GM12865 (cell line): ENCODE data around the gene SAMHD1.

Experiments
- DNase-seq: peaks from one replicate; pipeline ENCODE4 v3.0.0; 2010; ENCODE audit warnings: low read depth
- H3K4me3 ChIP-seq: 2 replicates; pipeline ENCODE4 v1.5.1; 2011; ENCODE audit warnings: mild to moderate bottlenecking, low read depth, low read length, control low read depth
- TF ChIP-seq, protein P1 (sequence below): IDR thresholded peaks from 2 replicates; pipeline ENCODE4 v1.5.1; 2011; ENCODE audit warnings: low read length, control low read depth, low read depth, inconsistent platforms; ENCODE audit not compliant: insufficient read depth; ENCODE audit errors: missing control alignments

SAMHD1 gene

DNA sequence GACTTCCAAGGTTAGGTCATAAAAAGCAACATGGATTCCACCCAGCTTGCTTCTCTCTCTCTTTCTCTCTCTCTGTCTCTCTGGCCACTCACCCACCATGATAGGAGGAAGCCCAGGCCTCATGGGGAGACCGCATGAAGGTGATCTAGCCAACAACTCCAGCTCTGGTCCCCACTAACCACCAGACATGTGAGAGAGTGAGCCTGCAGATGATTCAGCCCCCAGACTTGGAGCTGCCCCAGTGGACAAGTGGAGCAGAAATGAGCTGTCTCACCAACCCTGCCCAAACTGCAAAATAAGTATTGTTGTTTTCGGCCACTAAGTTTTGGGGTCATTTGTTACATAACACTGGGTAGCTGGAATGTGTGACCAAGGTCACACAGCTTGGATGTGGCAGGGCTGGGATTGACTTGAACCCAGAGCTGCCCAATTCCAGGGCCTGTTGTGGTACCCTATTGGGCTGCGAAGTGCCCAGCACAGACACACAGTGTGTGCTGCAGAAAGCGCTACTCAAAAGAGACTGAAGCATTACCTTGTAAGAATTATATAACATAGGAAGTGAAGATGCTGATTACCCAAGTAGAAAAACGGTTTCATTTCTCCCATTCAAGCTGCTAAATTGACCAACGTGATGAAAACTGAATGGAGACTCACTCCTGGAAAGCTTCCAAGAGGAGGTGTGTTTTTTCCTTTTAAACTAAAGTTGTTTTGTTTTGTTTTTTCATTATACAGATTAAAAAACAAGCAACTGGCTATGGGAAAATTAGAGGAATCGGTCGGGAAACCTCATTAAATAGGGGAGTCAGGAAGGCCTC is 84.6 kb downstream of the SAMHD1 start:
- no peak overlapping the region for H3K4me3 ChIP-seq
- peak; percentile 48 for DNase-seq
- TF ChIP-seq, protein P1, sequence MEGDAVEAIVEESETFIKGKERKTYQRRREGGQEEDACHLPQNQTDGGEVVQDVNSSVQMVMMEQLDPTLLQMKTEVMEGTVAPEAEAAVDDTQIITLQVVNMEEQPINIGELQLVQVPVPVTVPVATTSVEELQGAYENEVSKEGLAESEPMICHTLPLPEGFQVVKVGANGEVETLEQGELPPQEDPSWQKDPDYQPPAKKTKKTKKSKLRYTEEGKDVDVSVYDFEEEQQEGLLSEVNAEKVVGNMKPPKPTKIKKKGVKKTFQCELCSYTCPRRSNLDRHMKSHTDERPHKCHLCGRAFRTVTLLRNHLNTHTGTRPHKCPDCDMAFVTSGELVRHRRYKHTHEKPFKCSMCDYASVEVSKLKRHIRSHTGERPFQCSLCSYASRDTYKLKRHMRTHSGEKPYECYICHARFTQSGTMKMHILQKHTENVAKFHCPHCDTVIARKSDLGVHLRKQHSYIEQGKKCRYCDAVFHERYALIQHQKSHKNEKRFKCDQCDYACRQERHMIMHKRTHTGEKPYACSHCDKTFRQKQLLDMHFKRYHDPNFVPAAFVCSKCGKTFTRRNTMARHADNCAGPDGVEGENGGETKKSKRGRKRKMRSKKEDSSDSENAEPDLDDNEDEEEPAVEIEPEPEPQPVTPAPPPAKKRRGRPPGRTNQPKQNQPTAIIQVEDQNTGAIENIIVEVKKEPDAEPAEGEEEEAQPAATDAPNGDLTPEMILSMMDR = no peak

DNA sequence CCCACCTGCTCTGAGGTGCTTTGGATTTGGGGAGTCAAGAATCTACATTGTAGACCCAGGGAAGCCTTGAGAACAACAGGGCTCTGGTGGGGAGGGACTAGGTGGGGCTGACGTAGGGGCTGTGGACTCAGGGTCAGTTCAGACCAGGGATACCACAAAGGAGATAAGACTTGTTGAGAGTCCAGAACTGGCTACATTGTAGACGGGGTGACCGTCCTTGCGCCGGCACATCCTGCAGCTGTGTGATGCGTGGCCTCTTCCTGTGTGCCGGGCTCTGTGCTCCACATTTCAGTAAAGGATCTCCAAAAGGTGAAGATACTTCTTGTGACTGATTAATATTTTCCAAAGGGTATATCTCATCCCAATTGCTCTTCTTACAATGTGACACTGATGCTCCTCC is 85.3 kb downstream of the SAMHD1 start:
- TF ChIP-seq, protein P1 = no peak
- no peak for DNase-seq

DNA sequence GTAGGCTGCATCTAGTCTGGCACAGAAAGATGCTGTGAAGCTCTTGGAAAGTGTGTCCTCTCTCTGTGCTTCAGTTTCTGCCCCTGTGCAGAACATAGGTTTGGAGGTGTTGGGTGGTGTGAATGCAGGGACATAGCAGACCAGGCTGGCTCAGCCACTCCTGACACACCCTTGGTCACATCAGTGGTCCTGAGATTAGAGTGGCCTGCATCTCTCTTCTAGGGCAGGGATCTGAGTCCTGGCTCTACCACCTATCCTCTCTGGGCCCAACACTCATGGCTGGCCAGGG is 85.7 kb downstream of the SAMHD1 start:
- TF ChIP-seq, protein P1 = no peak
- H3K4me3 ChIP-seq = no peak overlapping the region
- no peak for DNase-seq

More for the DNA sequence above, 85.3 kb downstream of the SAMHD1 start:
- no peak overlapping the region for H3K4me3 ChIP-seq

DNA sequence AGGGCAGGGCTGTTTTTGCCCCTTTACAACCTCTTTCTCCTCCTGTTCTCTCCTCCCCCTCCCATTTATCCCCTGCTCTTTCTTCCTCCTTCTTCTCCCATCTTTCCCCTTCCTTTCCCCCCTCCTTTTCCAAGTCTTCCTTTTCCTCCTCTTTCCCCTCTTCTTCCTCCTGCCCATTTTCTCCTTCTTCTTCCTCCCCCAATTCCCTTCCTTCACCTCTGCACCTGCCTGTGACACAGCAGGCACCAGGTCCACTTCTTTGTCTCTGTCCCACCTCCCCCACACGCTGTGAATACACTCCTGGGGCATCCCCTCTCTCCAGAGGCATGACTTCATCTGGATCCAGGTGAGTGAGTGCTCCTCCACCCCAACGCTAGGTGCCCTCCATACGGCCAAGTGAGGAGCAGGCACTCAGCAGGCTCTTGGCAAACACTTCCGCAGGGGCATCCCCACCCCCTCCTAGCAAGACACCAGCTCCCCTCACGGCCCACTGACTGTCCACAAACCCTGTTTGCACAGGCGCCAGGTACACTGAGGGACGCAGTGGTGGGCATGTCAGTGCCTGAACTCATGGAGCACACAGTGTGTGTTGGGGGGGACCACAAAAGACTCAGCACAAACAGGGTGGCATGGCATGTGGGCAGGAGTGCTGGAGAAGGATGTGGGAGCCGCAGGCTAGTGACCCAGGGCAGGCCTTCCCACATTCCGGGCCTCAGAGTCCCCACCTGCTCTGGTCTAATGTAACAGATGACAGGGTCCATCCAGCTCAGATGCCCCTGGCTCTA is 86.2 kb downstream of the SAMHD1 start:
- TF ChIP-seq, protein P1 = no peak
- no peak for DNase-seq
- H3K4me3 ChIP-seq = no peak overlapping the region

DNA sequence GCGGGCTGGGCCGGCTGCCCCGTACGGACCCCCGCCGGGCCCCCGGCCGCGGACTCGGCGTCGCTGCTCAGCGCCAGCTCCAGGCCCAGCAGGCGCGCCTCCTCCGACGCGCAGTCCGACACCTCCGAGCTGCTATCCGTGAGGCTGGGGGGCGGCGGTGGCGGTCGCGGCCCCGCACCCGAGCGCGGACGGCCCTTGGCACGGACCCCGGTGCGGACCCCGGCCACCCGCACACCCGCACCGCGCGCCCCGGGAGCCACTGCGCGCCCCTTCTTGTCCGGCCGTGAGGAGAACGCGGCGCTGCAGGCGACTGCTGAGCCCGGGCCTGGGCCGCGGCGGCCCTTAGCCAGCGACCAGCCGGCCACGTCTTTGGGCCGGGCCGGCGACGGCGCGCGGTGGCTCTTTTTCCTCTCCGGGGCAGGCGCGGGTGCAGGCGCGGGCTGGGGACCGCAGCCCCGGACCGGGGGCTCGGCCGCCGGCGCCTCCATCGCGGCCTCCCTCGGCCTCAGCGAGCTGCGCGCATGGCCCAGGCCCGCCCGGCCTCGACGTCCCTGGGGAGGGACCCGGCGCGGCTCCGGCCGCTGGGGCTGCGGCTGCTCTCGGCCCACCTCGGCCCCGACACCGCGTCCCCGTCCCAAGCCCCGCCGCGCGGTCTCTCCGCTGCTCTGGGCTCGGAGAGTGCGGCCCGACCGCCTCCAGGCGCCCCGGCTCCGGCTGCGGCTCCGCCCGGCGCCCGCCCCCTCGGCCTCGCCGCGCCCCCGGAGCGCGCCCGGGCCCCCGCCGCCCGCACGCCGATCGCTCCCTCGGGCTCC is 88.4 kb downstream of the SAMHD1 start:
- TF ChIP-seq, protein P1 = no peak
- peak overlapping the region; percentile 48 for H3K4me3 ChIP-seq

DNA sequence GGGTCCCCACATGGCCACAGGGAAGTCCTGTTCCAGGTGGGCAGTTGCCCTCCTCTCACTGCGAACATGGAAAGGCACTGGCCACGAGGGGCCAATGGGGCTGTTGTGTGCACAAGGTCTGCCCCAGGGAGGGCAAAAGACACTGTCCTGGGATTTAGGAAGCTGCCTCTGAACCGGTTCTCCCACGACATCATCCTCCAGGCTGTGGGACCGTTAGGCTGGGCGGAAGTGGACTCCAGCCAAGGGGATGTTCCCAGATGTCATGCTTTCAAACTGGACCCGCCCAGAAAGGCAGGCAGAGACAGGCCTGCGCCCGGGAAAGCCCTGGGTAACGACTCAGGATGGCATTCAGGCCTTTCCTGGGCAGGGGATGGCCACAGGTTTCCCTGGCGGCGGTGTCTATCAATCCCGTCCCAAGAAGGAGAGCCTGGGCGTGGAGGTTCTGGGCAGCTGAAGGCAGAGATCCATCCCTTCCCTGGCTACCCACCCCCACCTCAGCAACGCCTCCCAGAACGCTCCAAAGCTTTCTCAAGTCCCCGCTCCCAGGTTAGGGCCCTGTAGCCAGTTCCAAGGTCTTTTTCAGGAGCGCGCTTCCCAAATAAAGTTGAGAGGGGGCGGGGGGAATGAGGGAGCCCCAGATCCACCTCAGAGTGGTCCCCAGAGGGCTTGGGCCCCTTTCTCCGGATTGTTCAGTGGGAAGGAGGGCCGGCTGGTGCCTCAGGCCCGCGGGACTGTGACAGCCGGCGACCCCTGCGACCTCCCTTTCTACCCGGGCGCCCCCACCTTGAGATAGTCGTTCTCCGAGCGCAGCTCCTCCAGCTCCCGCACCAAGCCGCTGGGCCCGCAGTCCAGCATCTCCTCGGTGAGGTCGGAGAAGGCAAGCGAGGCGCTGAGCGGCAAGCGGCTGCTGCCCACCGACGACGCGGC is 89.4 kb downstream of the SAMHD1 start:
- peak overlapping the region; percentile 40 for H3K4me3 ChIP-seq
- DNase-seq = no peak
- TF ChIP-seq, protein P1 = no peak

More for the DNA sequence above, 88.4 kb downstream of the SAMHD1 start:
- DNase-seq = no peak
